CD14-positive monocyte (primary cell): ENCODE results near the gene DOCK4. TPM values are rescaled to one million over a fixed set of nuclear protein-coding genes. Genes with fewer than 3 reads are reported as not detected.

ENCODE experiments used
- DNase-seq, 3 donors: peaks; one replicate each; pipeline ENCODE4 v3.0.0-alpha.2; 2011 to 2022
- H2AFZ ChIP-seq: 2 replicates; pipeline ENCODE4 v1.6.0; 2012; ENCODE audit warnings: mild to moderate bottlenecking, low read depth, low read length, inconsistent platforms; ENCODE audit not compliant: insufficient read depth, poor library complexity, severe bottlenecking
- H3K27ac ChIP-seq, 2 donors: 1 replicate in 1 of 2; 2 replicates in 1 of 2; pipeline ENCODE4 v1.5.1; 2012 to 2013; ENCODE audit warnings: low read length in 2 of 2, control low read depth in 1 of 2, inconsistent platforms in 1 of 2, low read depth in 1 of 2, mild to moderate bottlenecking in 1 of 2
- H3K27me3 ChIP-seq, 2 donors: one replicate each; pipeline versions ENCODE4 v1.6.0 to v1.6.1; 2011 to 2013; ENCODE audit warnings: low read length in 2 of 2; ENCODE audit not compliant: control insufficient read depth in 2 of 2, insufficient read depth in 2 of 2
- H3K36me3 ChIP-seq, 2 donors: replicated peaks in 1 of 2; 1 replicate in 1 of 2; 2 replicates in 1 of 2; pipeline versions ENCODE4 v1.5.1 to v1.6.1; 2012 to 2013; ENCODE audit warnings: low read length in 2 of 2, control low read depth in 1 of 2, inconsistent platforms in 1 of 2, mild to moderate bottlenecking in 1 of 2; ENCODE audit not compliant: insufficient read depth in 2 of 2, control insufficient read depth in 1 of 2
- H3K4me1 ChIP-seq, 2 donors: 1 replicate in 1 of 2; 2 replicates in 1 of 2; pipeline versions ENCODE4 v1.5.1 to v1.6.1; 2012 to 2013; ENCODE audit warnings: low read length in 2 of 2, control low read depth in 1 of 2, inconsistent platforms in 1 of 2, mild to moderate bottlenecking in 1 of 2, moderate library complexity in 1 of 2; ENCODE audit not compliant: insufficient read depth in 2 of 2, control insufficient read depth in 1 of 2
- H3K4me2 ChIP-seq: replicated peaks from 2 replicates; pipeline ENCODE3; 2012; ENCODE audit warnings: low read length, moderate library complexity, mild to moderate bottlenecking; ENCODE audit not compliant: poor library complexity, severe bottlenecking; ENCODE audit errors: extremely low read depth
- H3K4me3 ChIP-seq, 3 experiments: fragments of 200-600 bp in 1 of 3; sonication (generic) in 1 of 3; replicated peaks in 1 of 3; 1 replicate in 2 of 3; 2 replicates in 1 of 3; pipeline ENCODE4 v1.5.1; 2011 to 2013; ENCODE audit warnings: low read length in 3 of 3, mild to moderate bottlenecking in 3 of 3, control low read depth in 2 of 3, low read depth in 2 of 3, inconsistent platforms in 1 of 3, moderate library complexity in 1 of 3
- H3K79me2 ChIP-seq: 2 replicates; pipeline ENCODE4 v1.6.0; 2012; ENCODE audit warnings: mild to moderate bottlenecking, control low read depth, inconsistent platforms, low read length, moderate library complexity; ENCODE audit not compliant: insufficient read depth
- H3K9ac ChIP-seq: 2 replicates; pipeline ENCODE4 v1.6.0; 2017; ENCODE audit warnings: low read length, mild to moderate bottlenecking; ENCODE audit not compliant: insufficient read depth, poor library complexity, severe bottlenecking
- H3K9me3 ChIP-seq, 2 donors: replicated peaks in 1 of 2; 1 replicate in 1 of 2; 2 replicates in 1 of 2; pipeline versions ENCODE4 v1.5.1 to v1.6.1; 2012 to 2013; ENCODE audit warnings: low read length in 2 of 2, control low read depth in 1 of 2; ENCODE audit not compliant: control insufficient read depth in 1 of 2, insufficient read depth in 1 of 2
- H4K20me1 ChIP-seq: 2 replicates; pipeline ENCODE4 v1.6.0; 2012; ENCODE audit warnings: mild to moderate bottlenecking, low read length, control low read depth, moderate library complexity; ENCODE audit not compliant: insufficient read depth
- H3K27ac Mint-ChIP-seq, 7 donors: one replicate each; pipeline ENCODE4 v1.8.0; 2020; ENCODE audit warnings: mild to moderate bottlenecking in 7 of 7, mixed read lengths in 7 of 7, moderate library complexity in 6 of 7, inconsistent platforms in 2 of 7
- H3K27me3 Mint-ChIP-seq, 3 donors: one replicate each; pipeline ENCODE4 v1.8.0; 2021 to 2022; ENCODE audit warnings: low read depth in 3 of 3, mild to moderate bottlenecking in 3 of 3, mixed read lengths in 3 of 3, moderate library complexity in 3 of 3, inconsistent platforms in 1 of 3
- H3K36me3 Mint-ChIP-seq, 2 donors: one replicate each; pipeline ENCODE4 v1.8.0; 2020; ENCODE audit warnings: mixed read lengths in 2 of 2, inconsistent platforms in 1 of 2, mild to moderate bottlenecking in 1 of 2
- H3K4me1 Mint-ChIP-seq: one replicate; pipeline ENCODE4 v1.8.0; 2020; ENCODE audit warnings: mild to moderate bottlenecking, mixed read lengths
- H3K4me3 Mint-ChIP-seq, 2 donors: one replicate each; pipeline ENCODE4 v1.8.0; 2020; ENCODE audit warnings: mild to moderate bottlenecking in 2 of 2, mixed read lengths in 2 of 2, moderate library complexity in 1 of 2
- H3K9me3 Mint-ChIP-seq, 7 donors: one replicate each; pipeline ENCODE4 v1.8.0; 2020 to 2022; ENCODE audit warnings: mixed read lengths in 7 of 7, mild to moderate bottlenecking in 6 of 7, moderate library complexity in 6 of 7, inconsistent platforms in 2 of 7
- CTCF ChIP-seq: fragments of 200-600 bp; IDR thresholded peaks from one replicate; pipeline ENCODE4 v1.8.0; 2022; ENCODE audit warnings: antibody characterized with exemption, mild to moderate bottlenecking
- WGBS: methylation state at CpG from one replicate; pipeline ENCODE4 v1.1.5; 2013; ENCODE audit warnings: missing lambda C conversion rate; ENCODE audit not compliant: insufficient coverage; 5-methylcytosine and 5-hydroxymethylcytosine counted together
- intact Hi-C, 2 donors: fragments of 100-400 bp; cut with micrococcal nuclease; formaldehyde crosslinking; loops; one replicate each; pipeline versions ENCODE4 v1.15.0 to v1.15.1; 2023
- polyA plus RNA-seq, 3 donors: library from polyadenylated mRNA; depleted of rRNA in 1 of 3; unstranded in 2 of 3; stranded (reverse) in 1 of 3; fragments of 300-500 nt in 2 of 3; fragments of >200 nt in 1 of 3; fragmentation: Illumina TruSeq in 2 of 3; gene quantifications; 1 replicate in 2 of 3; 2 replicates in 1 of 3; pipeline ENCODE4 v1.2.3, GENCODE V29; 2012 to 2021

Gene DOCK4
- polyA plus RNA-seq, 3 donors, result 1.3 to 5.0 (median 2.7) TPM

DNA sequence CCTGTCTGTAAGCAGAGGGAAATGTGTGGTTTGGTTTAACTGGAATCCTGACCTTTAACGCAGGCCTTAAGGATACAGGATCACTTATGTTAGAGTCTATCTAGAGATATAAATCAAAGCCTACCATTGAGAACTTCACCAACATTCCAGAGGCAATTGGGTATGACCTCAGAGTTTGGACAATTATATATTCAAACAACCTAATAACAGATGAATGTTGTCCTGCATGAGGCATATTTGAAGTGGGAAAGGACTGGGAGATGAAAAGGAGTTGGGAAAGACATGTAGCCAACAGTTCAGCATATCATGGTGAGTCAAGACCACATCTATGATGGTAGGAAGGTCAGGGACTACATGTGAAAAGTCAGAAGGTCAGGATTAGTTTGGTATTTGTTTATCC is 274.2 kb downstream of the DOCK4 start:
- no peak overlapping the region for H2AFZ ChIP-seq
- TF ChIP-seq CTCF, result no peak
- no peak overlapping the region for H3K27ac Mint-ChIP-seq
- H3K9ac ChIP-seq, result no peak overlapping the region
- H3K27ac ChIP-seq, result no peak overlapping the region
- H3K27me3 ChIP-seq, result no peaks in the 10 kb centered on the region
- H3K4me3 ChIP-seq, result no peak overlapping the region
- H3K79me2 ChIP-seq, result no peaks in the 10 kb centered on the region
- no peaks in the 10 kb centered on the region for H3K4me1 ChIP-seq
- no peaks in the 10 kb centered on the region for H3K9me3 ChIP-seq
- H3K4me2 ChIP-seq, result no peak overlapping the region
- no peaks in the 10 kb centered on the region for H3K36me3 Mint-ChIP-seq
- H3K4me1 Mint-ChIP-seq, result no peaks in the 10 kb centered on the region
- H3K27me3 Mint-ChIP-seq, result no peaks in the 10 kb centered on the region
- intact Hi-C loops, result no loop called here
- no peaks in the 10 kb centered on the region for H4K20me1 ChIP-seq
- DNase-seq, result no peak
- no peaks in the 10 kb centered on the region for H3K36me3 ChIP-seq
- no peak overlapping the region for H3K4me3 Mint-ChIP-seq
- H3K9me3 Mint-ChIP-seq, result peaks cover 0 to 3% (median 0%) of the 10 kb centered on the region in 7 donors
- no CpG with 5 or more reads among the region's 1 CpG for whole genome bisulfite sequencing

- WGBS, result 100% methylated on average over 2 of the region's 3 CpGs
- Histone ChIP-seq H3K4me1 (no peaks in the 10 kb centered on the region), H3K79me2 (no peaks in the 10 kb centered on the region), H3K9ac (no peak overlapping the region), H2AFZ (no peak overlapping the region), H3K9me3 (no peaks in the 10 kb centered on the region), H3K27me3 (no peaks in the 10 kb centered on the region), H3K36me3 (no peaks in the 10 kb centered on the region), H4K20me1 (no peaks in the 10 kb centered on the region), H3K4me3 (no peak overlapping the region), H3K4me2 (no peak overlapping the region), H3K27ac (no peak overlapping the region)
- DNase-seq, result no peak
- Mint-ChIP-seq H3K4me3 (no peak overlapping the region), H3K27ac (no peak overlapping the region), H3K27me3 (peaks cover 0 to 2% (median 1%) of the 10 kb centered on the region in 3 donors), H3K36me3 (no peaks in the 10 kb centered on the region), H3K4me1 (no peaks in the 10 kb centered on the region), H3K9me3 (peaks cover 0 to 6% (median 0%) of the 10 kb centered on the region in 7 donors)
- no peak for TF ChIP-seq CTCF
- intact Hi-C loops, result no loop called here
These were observed 275.1 kb downstream of the DOCK4 start for GRCh38 chr7:111931016-111931517.
